Heart left ventricle (tissue), 13 donors: ENCODE results near the gene NFIB.

ENCODE experiments used
- CTCF ChIP-seq, 12 donors: fragments of 200-600 bp; sonication (generic) in 4 of 12; IDR thresholded peaks; one replicate each; pipeline versions ENCODE4 v1.5.0 to v1.8.0; 2018 to 2022; ENCODE audit warnings: antibody characterized with exemption in 12 of 12, mild to moderate bottlenecking in 5 of 12
- POLR2A ChIP-seq, 2 donors: fragments of 450-650 bp; IDR thresholded peaks; one replicate each; pipeline ENCODE4 v1.6.1; 2017; ENCODE audit warnings: antibody characterized with exemption in 2 of 2, mild to moderate bottlenecking in 2 of 2, moderate library complexity in 2 of 2
- donor health status: ischemic (EF 13 %, LVEDD 7.1; RV severe dilation, severe dysfunction).
- donor health status: DM: no; HTN: yes; CAD: no.
- donor health status: DM: no; HTN: no; CAD: no.
- donor health status: ischemic (EF 25% LVEDD 6.9; RV normal size, moderate dysfunction).
- donor health status: ischemic (EF 25% LVEDD 5.7; RV mildly dilated, moderate dysfunction).
- donor health status: ischemic (EF 35%, LVEDD 5.7; RV mildly dilated, moderate dysfunction).
- donor health status: nonischemic (EF 11% LVEDD 7.7; RV severe dilation, severe dysfunction).
- donor health status: DM: yes; HTN: yes; CAD: no.
- donor health status: PGD.
- donor health status: ischemic (EF 29% LVEDD 5.4; RV normal size, mild dysfunction).
- donor health status: nonischemic (EF 23%, LVEDD 6.1; RV moderate dilation, normal function).

DNA sequence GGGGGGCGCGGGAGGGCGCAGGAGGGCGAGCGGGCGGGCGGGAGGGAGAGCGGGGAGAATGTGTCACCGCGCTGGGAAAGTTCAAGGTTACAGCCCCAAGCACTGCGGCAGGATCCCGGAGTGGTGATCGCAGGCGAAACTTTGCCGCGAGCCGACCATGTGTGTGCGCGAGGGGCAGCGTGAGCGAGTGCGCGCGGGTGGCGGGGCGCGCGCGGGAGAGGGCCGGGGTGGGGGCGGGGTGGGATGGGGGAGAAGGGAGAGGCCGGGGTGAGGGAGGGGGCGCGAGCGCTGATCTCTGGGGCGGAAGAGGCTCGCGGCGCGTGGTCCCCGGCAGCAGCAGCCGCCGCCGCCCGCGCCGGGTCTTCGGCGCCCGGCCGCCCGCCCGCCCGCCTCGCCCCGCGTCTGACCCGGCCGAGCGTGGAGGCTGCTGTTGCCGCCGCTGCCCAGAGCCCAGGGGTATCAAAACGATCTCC is at the start of gene NFIB:
- TF ChIP-seq CTCF (IDR thresholded peaks at IDR 0.05): no peak
- TF ChIP-seq POLR2A (IDR thresholded peaks at IDR 0.05): no peak
